OCI-LY1 (cell line): Measurements from ENCODE around the gene PRSS50.

ENCODE experiments used
- H2AFZ ChIP-seq: fragments of 200-600 bp; sonication (generic), shearing (Covaris generic); 2 replicates; pipeline ENCODE4 v1.6.0; 2014; ENCODE audit warnings: antibody characterized with exemption, mild to moderate bottlenecking, low read length
- H3F3A ChIP-seq: fragments of 200-600 bp; sonication (generic), shearing (Covaris generic); 2 replicates; pipeline ENCODE4 v1.6.0; 2014; ENCODE audit warnings: mild to moderate bottlenecking, antibody characterized with exemption, low read length, moderate library complexity; ENCODE audit not compliant: insufficient read depth
- H3K27ac ChIP-seq: fragments of 200-600 bp; sonication (generic); 2 replicates; pipeline ENCODE4 v1.5.1; 2014; ENCODE audit warnings: low read length, mixed run types, mild to moderate bottlenecking, low read depth; ENCODE audit not compliant: poor library complexity, severe bottlenecking
- H3K27me3 ChIP-seq: fragments of 200-600 bp; sonication (generic); 2 replicates; pipeline ENCODE4 v1.6.0; 2014; ENCODE audit warnings: antibody characterized with exemption, mild to moderate bottlenecking, low read length, moderate library complexity; ENCODE audit not compliant: insufficient read depth
- H3K36me3 ChIP-seq: fragments of 200-600 bp; sonication (generic); 2 replicates; pipeline ENCODE4 v1.6.1; 2014; ENCODE audit warnings: mild to moderate bottlenecking, antibody characterized with exemption, low read length, moderate library complexity, mixed read lengths; ENCODE audit not compliant: insufficient read depth
- H3K4me1 ChIP-seq: fragments of 200-600 bp; sonication (generic); 2 replicates; pipeline ENCODE4 v1.5.1; 2014; ENCODE audit warnings: mild to moderate bottlenecking, low read length, moderate library complexity; ENCODE audit not compliant: insufficient read depth, severe bottlenecking
- H3K4me2 ChIP-seq: fragments of 200-600 bp; sonication (generic), shearing (Covaris generic); 2 replicates; pipeline ENCODE4 v1.6.1; 2014; ENCODE audit warnings: low read length
- H3K4me3 ChIP-seq: fragments of 200-600 bp; sonication (generic); 2 replicates; pipeline ENCODE4 v1.5.1; 2014; ENCODE audit warnings: low read length, low read depth, mild to moderate bottlenecking, mixed read lengths; ENCODE audit not compliant: poor library complexity, severe bottlenecking
- H3K79me2 ChIP-seq: fragments of 200-600 bp; shearing (Covaris generic); 2 replicates; pipeline ENCODE4 v1.6.1; 2016; ENCODE audit warnings: mixed run types, low read length, mixed read lengths; ENCODE audit not compliant: insufficient read depth
- H3K9ac ChIP-seq: fragments of 200-600 bp; sonication (generic), shearing (Covaris generic); 2 replicates; pipeline ENCODE4 v1.6.1; 2014; ENCODE audit warnings: mild to moderate bottlenecking, low read length, mixed read lengths
- H3K9me2 ChIP-seq: fragments of 200-600 bp; sonication (generic), shearing (Covaris generic); 2 replicates; pipeline ENCODE4 v1.6.1; 2014; ENCODE audit warnings: low read depth, mild to moderate bottlenecking, low read length, mixed read lengths
- H3K9me3 ChIP-seq: fragments of 200-600 bp; shearing (Covaris generic); 2 replicates; pipeline ENCODE4 v1.6.1; 2014; ENCODE audit warnings: low read length, mixed read lengths
- H4K20me1 ChIP-seq: fragments of 200-600 bp; sonication (generic), shearing (Covaris generic); 2 replicates; pipeline ENCODE4 v1.6.0; 2016; ENCODE audit warnings: mild to moderate bottlenecking, low read length; ENCODE audit not compliant: insufficient read depth
- CTCF ChIP-seq: fragments of 200-600 bp; sonication (generic), shearing (Covaris generic); IDR thresholded peaks from 2 replicates; pipeline ENCODE4 v1.5.1; 2017; ENCODE audit warnings: mild to moderate bottlenecking, antibody characterized with exemption, low read length, moderate library complexity, mixed read lengths
- EZH2 ChIP-seq: fragments of 200-600 bp; sonication (generic), shearing (Covaris generic); IDR thresholded peaks from 2 replicates; pipeline ENCODE4 v1.8.0; 2017; ENCODE audit warnings: borderline replicate concordance, mixed run types, mild to moderate bottlenecking, antibody characterized with exemption, low read length, moderate library complexity, mixed read lengths

The PRSS50 gene

DNA sequence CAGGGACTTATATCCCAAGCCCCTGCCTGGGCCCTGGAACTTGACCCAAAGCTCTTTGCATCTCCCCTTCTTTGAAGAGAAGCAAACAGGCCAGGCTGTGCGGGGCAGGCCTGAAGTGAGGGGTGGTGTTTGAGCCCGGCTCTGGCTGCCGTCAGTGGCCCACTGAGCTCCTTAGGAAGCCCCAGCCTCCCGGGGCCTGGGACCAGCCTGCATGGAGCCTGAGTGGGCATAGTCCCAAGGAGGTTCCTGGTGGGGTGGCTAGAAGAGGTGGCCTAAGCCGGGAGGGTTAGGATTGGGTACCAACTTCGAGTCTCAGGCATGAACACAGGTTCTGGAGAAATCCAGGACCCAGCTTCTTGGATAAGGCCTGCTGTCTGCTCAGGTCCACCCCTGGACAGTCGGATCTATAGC, 10.1 kb downstream of the PRSS50 start:
- no peak overlapping the region for H2AFZ ChIP-seq
- no peaks in the 10 kb centered on the region for H3K79me2 ChIP-seq
- H3K4me2 ChIP-seq, result no peak overlapping the region
- no peaks in the 10 kb centered on the region for H4K20me1 ChIP-seq
- H3K4me3 ChIP-seq, result no peak overlapping the region
- H3K27ac ChIP-seq, result no peak overlapping the region
- no peaks in the 10 kb centered on the region for H3K9me2 ChIP-seq
- no peak for TF ChIP-seq CTCF
- TF ChIP-seq EZH2, result no peak
- no peaks in the 10 kb centered on the region for H3K4me1 ChIP-seq
- no peak overlapping the region for H3K9ac ChIP-seq
- no peaks in the 10 kb centered on the region for H3K27me3 ChIP-seq
- H3K9me3 ChIP-seq, result no peaks in the 10 kb centered on the region
- no peaks in the 10 kb centered on the region for H3K36me3 ChIP-seq
- no peaks in the 10 kb centered on the region for H3F3A ChIP-seq

- Histone ChIP-seq H4K20me1 (no peaks in the 10 kb centered on the region), H3K27ac (no peak overlapping the region), H3K9ac (no peak overlapping the region), H3K4me3 (no peak overlapping the region), H3F3A (no peaks in the 10 kb centered on the region), H2AFZ (no peak overlapping the region), H3K4me2 (no peak overlapping the region), H3K27me3 (no peaks in the 10 kb centered on the region), H3K9me2 (no peaks in the 10 kb centered on the region), H3K79me2 (no peaks in the 10 kb centered on the region), H3K4me1 (no peaks in the 10 kb centered on the region), H3K36me3 (no peaks in the 10 kb centered on the region), H3K9me3 (no peaks in the 10 kb centered on the region)
- no peak for TF ChIP-seq CTCF
- no peak for TF ChIP-seq EZH2
Measured at GRCh38 chr3:46706771-46707582, 10.7 kb downstream of the PRSS50 start.

DNA sequence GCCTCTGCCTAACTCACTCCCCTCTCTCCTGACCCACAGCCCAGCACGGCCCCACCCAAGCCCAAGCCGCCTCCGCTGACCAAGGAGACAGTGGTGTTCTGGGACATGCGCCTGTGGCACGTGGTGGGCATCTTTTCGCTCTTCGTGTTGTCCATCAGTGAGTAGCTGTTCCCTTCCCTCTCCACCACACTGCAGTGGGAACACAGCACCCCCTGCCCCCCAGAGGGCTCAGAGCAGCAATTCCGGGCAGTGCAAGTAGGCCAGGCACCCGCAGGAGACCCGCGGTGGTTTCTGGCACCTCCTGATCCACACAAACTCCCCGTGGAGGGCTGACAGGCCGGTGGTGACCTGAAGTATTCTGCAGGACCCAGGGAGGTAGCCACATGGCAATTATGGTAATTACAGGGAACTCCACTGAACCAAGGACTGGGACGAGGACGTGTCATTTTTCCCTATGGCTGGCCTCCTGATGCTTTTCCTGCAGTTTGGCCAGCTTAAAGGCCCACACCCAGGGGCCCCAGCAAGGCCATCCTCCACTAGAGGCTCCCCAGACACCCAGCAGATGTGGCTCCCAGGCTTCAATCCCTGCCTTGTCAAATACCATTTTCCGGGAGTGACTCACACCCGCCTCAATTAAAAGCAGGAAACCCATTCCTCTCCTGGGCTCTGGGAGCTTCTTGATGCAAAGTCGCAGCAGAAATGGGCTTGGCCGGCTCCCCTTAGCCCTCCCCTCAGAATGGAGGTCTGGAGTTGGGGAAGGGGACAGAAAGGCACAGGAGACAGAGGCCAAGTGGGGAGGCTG, 11.7 kb downstream of the PRSS50 start:
- Histone ChIP-seq H2AFZ (no peak overlapping the region), H3K4me2 (no peak overlapping the region), H3K9ac (no peak overlapping the region), H3K79me2 (no peaks in the 10 kb centered on the region), H3K4me3 (no peak overlapping the region), H3K9me3 (no peaks in the 10 kb centered on the region), H3K27me3 (no peaks in the 10 kb centered on the region), H3K9me2 (no peaks in the 10 kb centered on the region), H3K27ac (no peak overlapping the region), H3K4me1 (no peaks in the 10 kb centered on the region), H3F3A (no peaks in the 10 kb centered on the region), H4K20me1 (no peaks in the 10 kb centered on the region), H3K36me3 (no peaks in the 10 kb centered on the region)
- TF ChIP-seq CTCF, result no peak
- TF ChIP-seq EZH2, result no peak
